Neural cell (in vitro differentiated cells): ENCODE data around the gene KRT82.

Experiments
- CTCF ChIP-seq: fragments of 450-650 bp; IDR thresholded peaks from 2 replicates; pipeline ENCODE4 v1.5.1; 2014; ENCODE audit warnings: antibody characterized with exemption, mild to moderate bottlenecking, moderate library complexity; ENCODE audit not compliant: poor library complexity, severe bottlenecking
- EP300 ChIP-seq: fragments of 450-650 bp; conservative IDR thresholded peaks from 2 replicates; pipeline ENCODE4 v1.6.1; 2014; ENCODE audit warnings: antibody characterized with exemption, mild to moderate bottlenecking, moderate library complexity; ENCODE audit not compliant: poor library complexity, severe bottlenecking
- EZH2 ChIP-seq: fragments of 200-600, 300-800 bp; shearing (Covaris generic), sonication (generic); IDR thresholded peaks from 2 replicates; pipeline ENCODE4 v1.6.1; 2014; ENCODE audit warnings: antibody characterized with exemption, low read length, borderline replicate concordance, mild to moderate bottlenecking; ENCODE audit not compliant: insufficient read depth, poor library complexity, severe bottlenecking
- POLR2AphosphoS5 ChIP-seq: IDR thresholded peaks from 2 replicates; pipeline ENCODE4 v1.6.1; 2012
- REST ChIP-seq: IDR thresholded peaks from 2 replicates; pipeline ENCODE4 v1.6.1; 2012; ENCODE audit warnings: borderline replicate concordance
- SMC3 ChIP-seq: fragments of 450-650 bp; conservative IDR thresholded peaks from 2 replicates; pipeline ENCODE4 v1.6.1; 2014; ENCODE audit warnings: antibody characterized with exemption, mild to moderate bottlenecking, moderate library complexity; ENCODE audit not compliant: poor library complexity
- TAF1 ChIP-seq: IDR thresholded peaks from 2 replicates; pipeline ENCODE4 v1.6.1; 2012; ENCODE audit warnings: low read depth

DNA sequence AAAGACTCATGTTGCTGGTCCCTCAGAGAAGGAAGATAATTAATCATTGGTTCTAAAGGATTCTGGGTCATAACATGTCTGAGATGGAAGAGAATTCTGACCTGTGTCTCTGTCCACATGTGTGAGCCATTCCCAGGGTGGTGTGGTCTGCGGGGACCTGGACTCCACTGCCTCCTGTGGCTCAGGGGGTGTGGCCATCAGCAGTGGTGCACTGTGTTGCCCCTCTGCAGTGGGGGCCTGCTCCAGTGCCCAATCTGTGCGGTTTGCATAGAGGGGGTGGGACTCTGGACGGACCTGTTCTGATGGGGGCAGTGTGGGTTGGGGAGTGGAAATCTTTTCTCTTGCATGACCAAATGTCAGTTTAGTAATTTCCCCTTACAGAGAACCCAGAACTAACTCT, 52.4 kb downstream of the KRT82 start:
- TF ChIP-seq CTCF (no peak), REST (no peak), EZH2 (no peak), TAF1 (no peak), POLR2AphosphoS5 (no peak), SMC3 (no peak), EP300 (no peak)
